Measurements from ENCODE around the gene ARHGAP36.

ARHGAP36 gene, protein sequence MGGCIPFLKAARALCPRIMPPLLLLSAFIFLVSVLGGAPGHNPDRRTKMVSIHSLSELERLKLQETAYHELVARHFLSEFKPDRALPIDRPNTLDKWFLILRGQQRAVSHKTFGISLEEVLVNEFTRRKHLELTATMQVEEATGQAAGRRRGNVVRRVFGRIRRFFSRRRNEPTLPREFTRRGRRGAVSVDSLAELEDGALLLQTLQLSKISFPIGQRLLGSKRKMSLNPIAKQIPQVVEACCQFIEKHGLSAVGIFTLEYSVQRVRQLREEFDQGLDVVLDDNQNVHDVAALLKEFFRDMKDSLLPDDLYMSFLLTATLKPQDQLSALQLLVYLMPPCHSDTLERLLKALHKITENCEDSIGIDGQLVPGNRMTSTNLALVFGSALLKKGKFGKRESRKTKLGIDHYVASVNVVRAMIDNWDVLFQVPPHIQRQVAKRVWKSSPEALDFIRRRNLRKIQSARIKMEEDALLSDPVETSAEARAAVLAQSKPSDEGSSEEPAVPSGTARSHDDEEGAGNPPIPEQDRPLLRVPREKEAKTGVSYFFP

DNA sequence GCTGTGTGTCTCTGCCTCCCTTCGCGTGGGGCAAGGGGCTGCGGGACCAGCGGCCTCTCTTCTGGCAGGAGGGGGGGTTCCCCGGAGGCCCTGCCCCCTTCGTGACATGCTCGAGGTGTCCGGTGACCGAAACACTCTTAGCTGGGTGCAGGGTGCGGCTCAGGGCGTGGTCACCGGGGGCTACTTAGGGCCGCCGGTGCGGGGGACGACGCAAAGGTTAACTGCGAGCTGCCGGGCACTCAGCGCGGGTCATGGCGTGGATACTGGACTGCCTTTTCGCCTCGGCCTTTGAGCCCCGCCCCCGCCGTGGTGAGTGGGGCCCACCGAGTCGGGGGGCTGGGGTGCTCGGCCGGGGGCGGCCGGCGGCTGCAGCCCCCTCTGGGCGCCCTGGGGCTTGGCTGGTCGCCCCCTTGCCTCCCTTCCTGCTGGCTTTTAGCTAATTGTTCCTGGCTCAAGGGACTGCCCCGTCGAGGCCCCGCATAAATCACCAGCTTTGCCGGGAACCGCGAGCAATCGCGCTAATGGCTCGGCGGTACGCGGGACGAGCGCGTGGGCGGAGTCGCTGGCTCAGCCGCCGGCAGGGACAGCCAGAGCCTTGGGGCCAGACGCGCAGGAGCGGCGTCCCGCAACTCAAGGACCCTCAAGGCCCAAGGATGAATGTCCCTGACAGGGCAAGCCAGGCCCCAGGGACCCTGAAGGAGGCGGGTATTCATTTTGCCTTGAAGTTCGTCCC lies at the start of gene ARHGAP36:
TSS of gene ARHGAP36 (plus strand) at position 211 of the 733 bp plus-strand sequence. CDS start 23,320 bp downstream, outside the sequence.
- Histone ChIP-seq H3K4me3 (ENCODE audit: insufficient read length, low read depth) (no peak within 1 kb of the TSS), H3K9ac (ENCODE audit: insufficient read length, low read depth) (no peak within 1 kb of the TSS), H3K4me1 (ENCODE audit: insufficient read depth, insufficient read length) (no peaks in the 10 kb centered on the region), H3K36me3 (ENCODE audit: insufficient read depth, insufficient read length, low read length) (no peaks in the 10 kb centered on the region), H3K27me3 (ENCODE audit: insufficient read depth, insufficient read length) (no peaks in the 10 kb centered on the region), H3K9me3 (ENCODE audit: insufficient read depth, low read length) (no peaks in the 10 kb centered on the region)
- no peak for TF ChIP-seq YY1 (IDR thresholded peaks at IDR 0.05; ENCODE audit: insufficient read depth, insufficient read length)
- no peak for TF ChIP-seq ZNF274 (IDR thresholded peaks at IDR 0.05; ENCODE audit: low read depth, low read length)
- no peak for TF ChIP-seq SUZ12 (IDR thresholded peaks at IDR 0.05; ENCODE audit: extremely low read depth, insufficient read depth, insufficient read length)
- DNase-seq (ENCODE audit: low read depth, low spot score): no peak

DNA sequence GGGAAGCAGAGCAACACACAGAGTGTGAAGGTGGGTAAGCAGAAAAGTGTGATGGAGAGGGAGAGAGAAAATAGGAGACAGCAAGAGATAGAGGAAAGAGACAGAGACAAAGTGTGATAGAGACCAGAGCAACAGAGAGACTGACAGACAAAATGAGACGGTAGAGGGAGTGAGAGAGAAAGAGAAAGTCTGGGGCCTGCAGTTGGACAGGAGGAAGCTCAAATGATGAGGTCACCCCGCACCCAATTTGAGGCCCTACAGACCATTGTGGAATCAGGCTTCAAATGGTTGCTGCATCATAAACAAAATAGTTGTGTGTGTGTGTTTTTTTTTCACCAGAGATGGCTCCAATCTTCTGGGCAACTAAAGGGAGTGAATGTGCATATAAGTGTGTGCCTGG lies 48.0 kb upstream of the ARHGAP36 start:
- no peak overlapping the region for H3K9ac ChIP-seq (ENCODE audit: insufficient read length, low read depth)
- no peaks in the 10 kb centered on the region for H3K27me3 ChIP-seq (ENCODE audit: insufficient read depth, insufficient read length)
- TF ChIP-seq YY1 (IDR thresholded peaks at IDR 0.05; ENCODE audit: insufficient read depth, insufficient read length) (no peak), ZNF274 (IDR thresholded peaks at IDR 0.05; ENCODE audit: low read depth, low read length) (no peak), SUZ12 (IDR thresholded peaks at IDR 0.05; ENCODE audit: extremely low read depth, insufficient read depth, insufficient read length) (no peak)
- H3K9me3 ChIP-seq (ENCODE audit: insufficient read depth, low read length): no peaks in the 10 kb centered on the region
- no peaks in the 10 kb centered on the region for H3K4me1 ChIP-seq (ENCODE audit: insufficient read depth, insufficient read length)
- DNase-seq (ENCODE audit: low read depth, low spot score): no peak
- no peak overlapping the region for H3K4me3 ChIP-seq (ENCODE audit: insufficient read length, low read depth)
- H3K36me3 ChIP-seq (ENCODE audit: insufficient read depth, insufficient read length, low read length): no peaks in the 10 kb centered on the region

DNA sequence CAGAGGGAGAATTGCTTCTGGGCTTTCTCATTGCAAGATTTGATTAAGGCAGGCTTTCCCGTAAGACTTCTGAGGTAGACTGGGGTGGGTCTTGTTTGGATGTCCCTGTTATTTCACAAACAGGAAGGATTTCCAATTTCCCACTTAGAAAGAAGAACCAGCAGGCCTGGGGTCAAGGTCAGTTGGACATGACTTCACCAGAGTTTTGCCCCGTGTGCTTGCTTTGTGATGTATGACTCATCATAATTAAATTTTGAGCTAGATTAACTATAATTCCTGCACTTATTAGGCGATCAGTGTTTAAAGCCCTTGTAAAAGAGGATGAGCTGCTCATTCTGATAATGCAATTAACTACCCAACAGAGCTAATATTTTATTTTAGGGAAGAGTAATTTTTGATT lies 32.8 kb upstream of the ARHGAP36 start:
- TF ChIP-seq ZNF274 (IDR thresholded peaks at IDR 0.05; ENCODE audit: low read depth, low read length): no peak
- TF ChIP-seq SUZ12 (IDR thresholded peaks at IDR 0.05; ENCODE audit: extremely low read depth, insufficient read depth, insufficient read length): no peak
- TF ChIP-seq YY1 (IDR thresholded peaks at IDR 0.05; ENCODE audit: insufficient read depth, insufficient read length): no peak
- Histone ChIP-seq H3K36me3 (ENCODE audit: insufficient read depth, insufficient read length, low read length) (no peaks in the 10 kb centered on the region), H3K27me3 (ENCODE audit: insufficient read depth, insufficient read length) (no peaks in the 10 kb centered on the region), H3K4me1 (ENCODE audit: insufficient read depth, insufficient read length) (no peaks in the 10 kb centered on the region), H3K4me3 (ENCODE audit: insufficient read length, low read depth) (no peak overlapping the region), H3K9ac (ENCODE audit: insufficient read length, low read depth) (no peak overlapping the region), H3K9me3 (ENCODE audit: insufficient read depth, low read length) (no peaks in the 10 kb centered on the region)
- no peak for DNase-seq (ENCODE audit: low read depth, low spot score)

DNA sequence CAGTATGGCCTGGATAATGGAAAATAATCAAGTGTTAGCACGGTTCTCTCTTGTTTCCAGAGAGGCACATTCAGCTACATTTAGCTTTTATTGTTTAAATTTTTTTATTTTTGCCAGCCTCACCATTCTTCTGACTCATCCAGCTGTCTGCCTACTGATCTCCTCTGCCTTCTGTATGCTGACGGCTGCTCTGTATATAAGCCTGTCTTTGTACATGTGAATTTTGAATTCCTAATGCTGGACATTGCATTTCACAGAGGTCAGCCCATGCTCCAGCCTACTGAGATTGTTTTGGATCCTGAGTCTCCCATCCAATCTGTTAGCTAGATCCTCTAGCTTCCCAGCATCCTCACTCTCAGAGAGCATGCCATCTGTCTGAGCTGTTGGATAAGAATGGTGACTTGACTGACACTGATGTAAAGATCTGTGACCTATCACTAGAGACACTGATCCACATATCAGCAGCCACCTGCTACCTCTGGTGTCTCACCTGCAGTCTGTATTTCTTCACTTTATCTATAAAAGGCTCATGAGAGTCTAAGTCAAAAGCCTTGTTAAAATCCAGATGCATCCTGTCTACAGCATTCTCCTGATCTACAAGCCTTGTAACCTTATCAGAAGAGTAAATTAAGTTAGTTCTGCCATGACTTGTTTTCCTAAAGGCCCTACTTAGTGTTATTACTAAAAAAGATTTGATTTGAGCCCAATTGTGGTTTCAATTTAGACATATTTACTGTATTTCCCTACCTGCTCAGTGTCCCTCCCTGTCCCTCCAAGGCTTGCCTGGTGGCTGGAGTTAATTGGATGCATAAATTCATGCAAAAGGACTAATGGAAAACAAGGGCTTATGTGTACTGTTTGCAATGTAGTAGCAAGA lies 25.6 kb upstream of the ARHGAP36 start:
- H3K27me3 ChIP-seq (ENCODE audit: insufficient read depth, insufficient read length): no peaks in the 10 kb centered on the region

DNA sequence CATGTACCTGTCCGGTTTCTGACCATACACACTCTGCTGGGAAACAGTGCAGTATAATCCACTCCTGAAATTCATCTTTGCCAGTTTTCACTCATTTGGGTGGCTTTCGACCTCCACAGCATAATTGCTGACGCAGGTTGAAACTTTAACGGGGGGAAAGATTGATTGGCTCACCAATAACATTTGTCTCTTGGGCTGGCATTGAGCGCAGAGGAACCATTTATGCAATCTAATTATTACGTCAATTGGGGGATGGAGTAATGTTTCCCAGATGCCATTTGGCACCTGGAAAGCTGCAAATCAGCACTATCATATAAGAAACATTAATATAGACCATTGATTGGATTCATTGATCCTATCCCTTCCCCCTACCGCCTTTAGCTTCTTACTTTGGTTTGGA lies 24.1 kb upstream of the ARHGAP36 start:
- DNase-seq (ENCODE audit: low read depth, low spot score): no peak
- Histone ChIP-seq H3K36me3 (ENCODE audit: insufficient read depth, insufficient read length, low read length) (no peaks in the 10 kb centered on the region), H3K4me3 (ENCODE audit: insufficient read length, low read depth) (no peak overlapping the region), H3K9me3 (ENCODE audit: insufficient read depth, low read length) (no peaks in the 10 kb centered on the region), H3K27me3 (ENCODE audit: insufficient read depth, insufficient read length) (no peaks in the 10 kb centered on the region), H3K9ac (ENCODE audit: insufficient read length, low read depth) (no peak overlapping the region), H3K4me1 (ENCODE audit: insufficient read depth, insufficient read length) (no peaks in the 10 kb centered on the region)
- TF ChIP-seq SUZ12 (IDR thresholded peaks at IDR 0.05; ENCODE audit: extremely low read depth, insufficient read depth, insufficient read length) (no peak), YY1 (IDR thresholded peaks at IDR 0.05; ENCODE audit: insufficient read depth, insufficient read length) (no peak), ZNF274 (IDR thresholded peaks at IDR 0.05; ENCODE audit: low read depth, low read length) (no peak)

More for the DNA sequence above, 25.6 kb upstream of the ARHGAP36 start:
- TF ChIP-seq SUZ12 (IDR thresholded peaks at IDR 0.05; ENCODE audit: extremely low read depth, insufficient read depth, insufficient read length) (no peak), YY1 (IDR thresholded peaks at IDR 0.05; ENCODE audit: insufficient read depth, insufficient read length) (no peak), ZNF274 (IDR thresholded peaks at IDR 0.05; ENCODE audit: low read depth, low read length) (no peak)
- Histone ChIP-seq H3K9me3 (ENCODE audit: insufficient read depth, low read length) (no peaks in the 10 kb centered on the region), H3K9ac (ENCODE audit: insufficient read length, low read depth) (no peak overlapping the region), H3K4me1 (ENCODE audit: insufficient read depth, insufficient read length) (no peaks in the 10 kb centered on the region), H3K36me3 (ENCODE audit: insufficient read depth, insufficient read length, low read length) (no peaks in the 10 kb centered on the region), H3K4me3 (ENCODE audit: insufficient read length, low read depth) (no peak overlapping the region)
- DNase-seq (ENCODE audit: low read depth, low spot score): no peak

DNA sequence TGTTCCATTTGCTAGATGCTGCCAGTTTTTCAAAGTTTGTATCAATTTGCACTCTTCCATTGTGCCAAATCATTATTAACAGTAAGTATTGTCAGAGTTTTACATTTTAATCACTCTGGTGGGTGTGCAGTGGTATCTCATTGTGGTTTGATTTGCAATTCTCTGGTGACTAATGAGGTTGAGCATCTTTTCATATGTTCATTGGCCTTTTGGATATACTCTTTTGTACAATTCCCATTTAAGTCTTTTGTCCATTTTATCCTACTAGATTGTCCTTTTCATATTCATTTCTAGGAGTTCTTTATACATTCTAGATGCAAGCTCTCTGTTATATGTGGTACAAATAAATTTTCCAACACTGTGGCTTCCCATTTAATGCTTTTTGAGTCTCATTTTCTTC lies 17.4 kb upstream of the ARHGAP36 start:
- Histone ChIP-seq H3K4me1 (ENCODE audit: insufficient read depth, insufficient read length) (no peaks in the 10 kb centered on the region), H3K36me3 (ENCODE audit: insufficient read depth, insufficient read length, low read length) (no peaks in the 10 kb centered on the region), H3K27me3 (ENCODE audit: insufficient read depth, insufficient read length) (no peaks in the 10 kb centered on the region), H3K9ac (ENCODE audit: insufficient read length, low read depth) (no peak overlapping the region), H3K4me3 (ENCODE audit: insufficient read length, low read depth) (no peak overlapping the region), H3K9me3 (ENCODE audit: insufficient read depth, low read length) (no peaks in the 10 kb centered on the region)
- DNase-seq (ENCODE audit: low read depth, low spot score): no peak
- TF ChIP-seq SUZ12 (IDR thresholded peaks at IDR 0.05; ENCODE audit: extremely low read depth, insufficient read depth, insufficient read length) (no peak), YY1 (IDR thresholded peaks at IDR 0.05; ENCODE audit: insufficient read depth, insufficient read length) (no peak), ZNF274 (IDR thresholded peaks at IDR 0.05; ENCODE audit: low read depth, low read length) (no peak)

Measured in NT2/D1 (cell line).